OCI-LY7 (cell line): ENCODE data around the gene FGFR4. TPM values are rescaled to one million over a fixed set of nuclear protein-coding genes. Genes with fewer than 3 reads are reported as not detected.

Experiments
- BruUV-seq: library from RNA; stranded (reverse); fragments of 400-500 nt; replicated peaks from 2 replicates; lab custom pipeline; 2021; lab: Mats Ljungman, UMichigan
- CTCF ChIA-PET: fragments of 300-600 bp; sonication (Branson Sonifier 250); formaldehyde crosslinking; loops from one replicate; lab custom pipeline; 2022; ENCODE audit warnings: antibody characterized with exemption; ENCODE audit not compliant: unreplicated experiment; lab: Charles Lee
- POLR2A ChIA-PET: fragments of 300-600 bp; sonication (Branson Sonifier 250); formaldehyde crosslinking; loops from one replicate; lab custom pipeline; 2022; ENCODE audit warnings: antibody characterized with exemption; lab: Charles Lee
- DNase-seq: peaks from one replicate; pipeline ENCODE4 v3.0.0-alpha.2; 2015; ENCODE audit warnings: low spot score
- H2AFZ ChIP-seq: fragments of 200-600 bp; sonication (generic), shearing (Covaris generic); 2 replicates; pipeline ENCODE4 v1.6.1; 2014; ENCODE audit warnings: mild to moderate bottlenecking, antibody characterized with exemption, low read length, moderate library complexity
- H3K27ac ChIP-seq: fragments of 200-600 bp; sonication (generic); 2 replicates; pipeline ENCODE4 v1.5.1; 2014; ENCODE audit warnings: mixed run types, low read depth, mild to moderate bottlenecking, moderate library complexity, low read length, inconsistent platforms; ENCODE audit not compliant: poor library complexity, severe bottlenecking
- H3K36me3 ChIP-seq: fragments of 200-600 bp; sonication (generic); 2 replicates; pipeline ENCODE4 v1.6.1; 2014; ENCODE audit warnings: mild to moderate bottlenecking, antibody characterized with exemption, low read length, moderate library complexity, mixed read lengths; ENCODE audit not compliant: insufficient read depth
- H3K4me1 ChIP-seq: fragments of 200-600 bp; sonication (generic); 2 replicates; pipeline ENCODE4 v1.5.1; 2014; ENCODE audit warnings: mild to moderate bottlenecking, low read length; ENCODE audit not compliant: insufficient read depth, poor library complexity, severe bottlenecking
- H3K4me2 ChIP-seq: fragments of 200-600 bp; sonication (generic); 2 replicates; pipeline ENCODE4 v1.6.1; 2014; ENCODE audit warnings: mild to moderate bottlenecking, low read length
- H3K4me3 ChIP-seq: fragments of 200-600 bp; sonication (generic); 2 replicates; pipeline ENCODE4 v1.5.1; 2014; ENCODE audit warnings: mild to moderate bottlenecking, low read depth, low read length; ENCODE audit not compliant: poor library complexity, severe bottlenecking
- H3K79me2 ChIP-seq: fragments of 200-600 bp; sonication (generic); 2 replicates; pipeline ENCODE4 v1.6.1; 2016; ENCODE audit warnings: low read depth, mild to moderate bottlenecking, low read length, moderate library complexity, mixed read lengths; ENCODE audit not compliant: insufficient read depth
- H3K9me2 ChIP-seq: fragments of 200-600 bp; sonication (generic); 2 replicates; pipeline ENCODE4 v1.6.1; 2016; ENCODE audit warnings: mild to moderate bottlenecking, low read length, mixed read lengths; ENCODE audit not compliant: insufficient read depth
- H3K9me3 ChIP-seq: fragments of 200-600 bp; sonication (generic); 2 replicates; pipeline ENCODE4 v1.6.1; 2014; ENCODE audit warnings: mild to moderate bottlenecking, mixed run types, low read length, mixed read lengths
- H4K20me1 ChIP-seq: fragments of 200-600 bp; sonication (generic); 2 replicates; pipeline ENCODE4 v1.6.1; 2014; ENCODE audit warnings: mild to moderate bottlenecking, antibody characterized with exemption, low read length, moderate library complexity, mixed read lengths; ENCODE audit not compliant: insufficient read depth
- EZH2phosphoT487 ChIP-seq: fragments of 200-600 bp; sonication (generic); IDR thresholded peaks from 2 replicates; pipeline ENCODE4 v1.6.1; 2018; ENCODE audit warnings: low read depth, borderline replicate concordance, mild to moderate bottlenecking, mixed run types, antibody characterized with exemption, low read length, moderate library complexity, mixed read lengths
- intact Hi-C: fragments of 100-400 bp; cut with micrococcal nuclease; formaldehyde crosslinking; loops from one replicate; pipeline ENCODE4 v1.10.0; 2022; ENCODE audit not compliant: unreplicated experiment
- total RNA-seq, 2 experiments: library from RNA; depleted of rRNA in 1 of 2; stranded (reverse); fragments of >200 nt in 1 of 2; shearing (Covaris generic) in 1 of 2; gene quantifications; 2 replicates each; pipeline ENCODE4 v1.2.3, GENCODE V29; 2014 to 2022
- TF ChIP-seq, protein P1 (sequence below): fragments of 200-600 bp; sonication (generic); conservative IDR thresholded peaks from 2 replicates; pipeline ENCODE4 v1.5.1; 2014; ENCODE audit warnings: mild to moderate bottlenecking, antibody characterized with exemption, low read length, moderate library complexity, mixed read lengths

Gene FGFR4
- total RNA-seq, 2 experiments from 2014 or later = 1.2 to 4.5 TPM

DNA sequence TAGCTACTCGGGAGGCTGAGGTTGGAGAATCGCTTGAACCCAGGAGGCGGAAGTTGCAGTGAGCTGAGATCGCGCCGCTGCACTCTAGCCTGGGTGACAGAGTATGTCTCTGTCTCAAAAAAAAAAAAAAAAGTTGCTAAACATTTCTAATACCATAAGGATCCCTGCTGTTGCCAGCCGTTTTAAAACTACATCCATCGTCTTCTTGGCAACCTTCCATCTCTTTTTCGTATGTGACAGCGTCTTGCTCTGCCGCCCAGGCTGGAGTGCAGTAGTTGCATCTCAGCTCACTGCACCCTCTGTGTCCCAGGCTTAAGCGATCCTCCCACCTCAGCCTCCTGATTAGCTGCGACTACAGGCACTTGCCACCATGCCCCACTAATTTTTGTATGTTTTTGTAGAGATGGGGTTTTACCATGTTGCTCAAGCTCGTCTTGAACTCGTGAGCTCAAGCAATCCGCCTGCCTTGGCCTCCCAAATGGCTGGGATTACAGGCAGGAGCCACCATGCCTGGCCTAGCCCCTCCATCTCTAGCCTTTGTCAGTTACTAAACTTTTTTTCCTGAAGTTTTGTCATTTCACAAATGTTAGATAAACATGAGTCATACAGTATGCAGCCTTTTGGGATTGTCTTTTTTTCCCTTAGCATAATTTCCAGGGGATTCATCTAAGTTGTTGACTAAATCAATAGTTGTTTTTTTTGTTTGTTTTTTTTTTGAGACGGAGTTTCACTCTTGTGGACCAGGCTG is 60.4 kb downstream of the FGFR4 start:
- intact Hi-C loops = no loop called here
- BruUV-seq = no TSS peak
- TF ChIP-seq, protein P1, sequence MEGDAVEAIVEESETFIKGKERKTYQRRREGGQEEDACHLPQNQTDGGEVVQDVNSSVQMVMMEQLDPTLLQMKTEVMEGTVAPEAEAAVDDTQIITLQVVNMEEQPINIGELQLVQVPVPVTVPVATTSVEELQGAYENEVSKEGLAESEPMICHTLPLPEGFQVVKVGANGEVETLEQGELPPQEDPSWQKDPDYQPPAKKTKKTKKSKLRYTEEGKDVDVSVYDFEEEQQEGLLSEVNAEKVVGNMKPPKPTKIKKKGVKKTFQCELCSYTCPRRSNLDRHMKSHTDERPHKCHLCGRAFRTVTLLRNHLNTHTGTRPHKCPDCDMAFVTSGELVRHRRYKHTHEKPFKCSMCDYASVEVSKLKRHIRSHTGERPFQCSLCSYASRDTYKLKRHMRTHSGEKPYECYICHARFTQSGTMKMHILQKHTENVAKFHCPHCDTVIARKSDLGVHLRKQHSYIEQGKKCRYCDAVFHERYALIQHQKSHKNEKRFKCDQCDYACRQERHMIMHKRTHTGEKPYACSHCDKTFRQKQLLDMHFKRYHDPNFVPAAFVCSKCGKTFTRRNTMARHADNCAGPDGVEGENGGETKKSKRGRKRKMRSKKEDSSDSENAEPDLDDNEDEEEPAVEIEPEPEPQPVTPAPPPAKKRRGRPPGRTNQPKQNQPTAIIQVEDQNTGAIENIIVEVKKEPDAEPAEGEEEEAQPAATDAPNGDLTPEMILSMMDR = no peak
- no peak for TF ChIP-seq EZH2phosphoT487
- H2AFZ ChIP-seq = no peak overlapping the region
- ChIA-PET CTCF (no interaction called here), POLR2A (interaction anchor here (0.7 kb wide), 1 partner anchor 117 kb away, joined by 3 read pairs; no protein-coding TSS in a partner anchor)
- H3K4me1 ChIP-seq = peaks cover 14% of the 10 kb centered on the region
- H3K27ac ChIP-seq = no peak overlapping the region
- H4K20me1 ChIP-seq = no peaks in the 10 kb centered on the region
- no peak for DNase-seq
- no peaks in the 10 kb centered on the region for H3K9me3 ChIP-seq
- H3K79me2 ChIP-seq = peaks cover 68% of the 10 kb centered on the region
- H3K4me2 ChIP-seq = no peak overlapping the region
- no peaks in the 10 kb centered on the region for H3K9me2 ChIP-seq
- no peak overlapping the region for H3K4me3 ChIP-seq
- peaks cover 98% of the 10 kb centered on the region for H3K36me3 ChIP-seq

Other genes with a start within 250 kb of the FGFR4 start
- gene HK3, start 187.6 kb upstream of the FGFR4 start, total RNA-seq (2014; rRNA removed; shearing (Covaris generic)) = 0.38 TPM in 1 of 2 replicates, not detected in the other
- not detected in 2 replicates for gene HK3, start 187.6 kb upstream of the FGFR4 start, total RNA-seq (2022)
- 42.7 and 58.4 TPM in 2 replicates for gene UIMC1, start 80.1 kb upstream of the FGFR4 start, total RNA-seq (2014; rRNA removed; shearing (Covaris generic))
- 78.5 and 94.1 TPM in 2 replicates for gene UIMC1, start 80.1 kb upstream of the FGFR4 start, total RNA-seq (2022)
- gene ZNF346, start 64.2 kb upstream of the FGFR4 start, total RNA-seq (2014; rRNA removed; shearing (Covaris generic)) = 31.8 and 36.6 TPM in 2 replicates
- gene ZNF346, start 64.2 kb upstream of the FGFR4 start, total RNA-seq (2022) = 39.7 and 42.4 TPM in 2 replicates
- gene NSD1, start 46.9 kb downstream of the FGFR4 start, total RNA-seq (2014; rRNA removed; shearing (Covaris generic)) = 59.6 and 64.3 TPM in 2 replicates
- gene NSD1, start 46.9 kb downstream of the FGFR4 start, total RNA-seq (2022) = 132 and 142 TPM in 2 replicates
- 25.8 and 43.1 TPM in 2 replicates for gene RAB24, start 216.8 kb downstream of the FGFR4 start, total RNA-seq (2014; rRNA removed; shearing (Covaris generic))
- gene RAB24, start 216.8 kb downstream of the FGFR4 start, total RNA-seq (2022) = 31.3 and 36.1 TPM in 2 replicates
- 217 and 249 TPM in 2 replicates for gene PRELID1, start 216.9 kb downstream of the FGFR4 start, total RNA-seq (2014; rRNA removed; shearing (Covaris generic))
- 203 and 232 TPM in 2 replicates for gene PRELID1, start 216.9 kb downstream of the FGFR4 start, total RNA-seq (2022)
- 109 and 130 TPM in 2 replicates for gene MXD3, start 225.0 kb downstream of the FGFR4 start, total RNA-seq (2014; rRNA removed; shearing (Covaris generic))
- gene MXD3, start 225.0 kb downstream of the FGFR4 start, total RNA-seq (2022) = 81.3 and 105 TPM in 2 replicates